ENCODE data around the gene ANKMY2. TPM values are rescaled to one million over a fixed set of nuclear protein-coding genes. Genes with fewer than 3 reads are reported as not detected.
"Not testable (repeated sequence)": the region's sequence is repeated elsewhere in the genome, so short reads cannot be mapped to it uniquely, and the experiment has no call there.

The ANKMY2 gene
- total RNA-seq = 10 to 100 TPM in 1 of 2 experiments, 1 to 10 TPM in 1; 9.8 to 10.3 TPM

- no peaks in the 10 kb centered on the region for H3K9me3 Mint-ChIP-seq
- peak; percentile 94 for DNase-seq
- peaks cover 12% of the 10 kb centered on the region for H3K36me3 Mint-ChIP-seq (ENCODE audit: low read depth)
- peak within 1 kb of the TSS; percentile 96 for H3K27ac Mint-ChIP-seq
- ChIA-PET POLR2A (interaction anchor here (0.6 kb wide), 1 partner anchor 22 kb away, joined by 3 read pairs; no protein-coding TSS in a partner anchor), CTCF (interaction anchor here (0.7 to 0.8 kb wide), 2 partner anchors 13 to 20 kb away, joined by 3 read pairs; no protein-coding TSS in a partner anchor)
- H3K4me3 Mint-ChIP-seq = peak within 1 kb of the TSS; percentile 93
- peaks cover 48% of the 10 kb centered on the region for H3K4me1 Mint-ChIP-seq
- H3K27me3 Mint-ChIP-seq = no peaks in the 10 kb centered on the region
These were observed at the start of gene ANKMY2, which contains the start of gene BZW2 for GRCh38 chr7:16645593-16646471. TSS of gene ANKMY2 (minus strand) at chr7:16645754. CDS start at chr7:16645573, 181 bp downstream. TSS of gene BZW2 (plus strand) at chr7:16646181. CDS start at chr7:16665444, 19,263 bp downstream.

GRCh38 chr7:16694806-16695205 lies 49.3 kb upstream of the ANKMY2 start:
- Mint-ChIP-seq H3K9me3 (no peaks in the 10 kb centered on the region), H3K4me3 (no peak overlapping the region), H3K4me1 (no peaks in the 10 kb centered on the region), H3K36me3 (ENCODE audit: low read depth) (peaks cover 61% of the 10 kb centered on the region), H3K27me3 (no peaks in the 10 kb centered on the region), H3K27ac (no peak overlapping the region)
- POLR2A ChIA-PET = no interaction called here
- DNase-seq = no peak
- CTCF ChIA-PET = interaction anchor here (1.5 to 1.7 kb wide), 2 partner anchors 7 to 15 kb away, joined by 3 to 5 read pairs; no protein-coding TSS in a partner anchor

GRCh38 chr7:16693601-16694318 lies 48.2 kb upstream of the ANKMY2 start:
- Mint-ChIP-seq H3K27ac (no peak overlapping the region), H3K36me3 (ENCODE audit: low read depth) (peaks cover 52% of the 10 kb centered on the region), H3K4me1 (no peaks in the 10 kb centered on the region), H3K27me3 (no peaks in the 10 kb centered on the region), H3K4me3 (no peak overlapping the region), H3K9me3 (no peaks in the 10 kb centered on the region)
- POLR2A ChIA-PET = no interaction called here
- CTCF ChIA-PET = no interaction called here
- DNase-seq = no peak

- H3K27ac Mint-ChIP-seq = no peak overlapping the region
- no peak for DNase-seq
- H3K4me1 Mint-ChIP-seq = no peaks in the 10 kb centered on the region
- ChIA-PET CTCF (interaction anchor here (1.6 kb wide), 1 partner anchor 33 kb away, joined by 3 read pairs; no protein-coding TSS in a partner anchor), POLR2A (no interaction called here)
- H3K27me3 Mint-ChIP-seq = no peaks in the 10 kb centered on the region
- peaks cover 47% of the 10 kb centered on the region for H3K36me3 Mint-ChIP-seq (ENCODE audit: low read depth)
- H3K4me3 Mint-ChIP-seq = no peak overlapping the region
- H3K9me3 Mint-ChIP-seq = no peaks in the 10 kb centered on the region
These were observed 45.7 kb upstream of the ANKMY2 start for GRCh38 chr7:16691241-16691640.

- no peak overlapping the region for H3K4me3 Mint-ChIP-seq
- peaks cover 53% of the 10 kb centered on the region for H3K36me3 Mint-ChIP-seq (ENCODE audit: low read depth)
- H3K27me3 Mint-ChIP-seq = no peaks in the 10 kb centered on the region
- H3K27ac Mint-ChIP-seq = no peak overlapping the region
- peaks cover 21% of the 10 kb centered on the region for H3K4me1 Mint-ChIP-seq
- ChIA-PET CTCF (no interaction called here), POLR2A (no interaction called here)
- DNase-seq = no peak
- H3K9me3 Mint-ChIP-seq = no peaks in the 10 kb centered on the region
These were observed 42.7 kb upstream of the ANKMY2 start for GRCh38 chr7:16688249-16688648.

- Mint-ChIP-seq H3K36me3 (ENCODE audit: low read depth) (peaks cover 54% of the 10 kb centered on the region), H3K27me3 (no peaks in the 10 kb centered on the region), H3K4me3 (peak overlapping the region; percentile 41), H3K4me1 (peaks cover 21% of the 10 kb centered on the region), H3K27ac (peak overlapping the region; percentile 85), H3K9me3 (no peaks in the 10 kb centered on the region)
- POLR2A ChIA-PET = no interaction called here
- no peak for DNase-seq
- CTCF ChIA-PET = interaction anchor here (0.8 to 1.1 kb wide), 3 partner anchors 120 to 1985 kb away, joined by 3 to 4 read pairs (median 3); no protein-coding TSS in a partner anchor
These were observed 40.0 kb upstream of the ANKMY2 start for GRCh38 chr7:16685535-16685934.

- peaks cover 57% of the 10 kb centered on the region for H3K36me3 Mint-ChIP-seq (ENCODE audit: low read depth)
- no peaks in the 10 kb centered on the region for H3K27me3 Mint-ChIP-seq
- H3K27ac Mint-ChIP-seq = peak overlapping the region; percentile 85
- H3K9me3 Mint-ChIP-seq = no peaks in the 10 kb centered on the region
- peaks cover 21% of the 10 kb centered on the region for H3K4me1 Mint-ChIP-seq
- no peak for DNase-seq
- H3K4me3 Mint-ChIP-seq = peak overlapping the region; percentile 41
- POLR2A ChIA-PET = no interaction called here
- CTCF ChIA-PET = interaction anchor here (0.6 to 1.1 kb wide), 4 partner anchors 120 to 1986 kb away, joined by 3 to 4 read pairs (median 3); no protein-coding TSS in a partner anchor
These were observed 39.4 kb upstream of the ANKMY2 start for GRCh38 chr7:16684935-16685334.

- H3K27ac Mint-ChIP-seq, POLR2A ChIA-PET, H3K4me3 Mint-ChIP-seq, H3K4me1 Mint-ChIP-seq, H3K9me3 Mint-ChIP-seq, DNase-seq, CTCF ChIA-PET, H3K27me3 Mint-ChIP-seq: not testable (repeated sequence)
- H3K36me3 Mint-ChIP-seq (ENCODE audit: low read depth) = peaks cover 55% of the 10 kb centered on the region
These were observed 33.4 kb upstream of the ANKMY2 start for GRCh38 chr7:16678645-16679566.

- DNase-seq = no peak
- ChIA-PET POLR2A (no interaction called here), CTCF (no interaction called here)
- Mint-ChIP-seq H3K4me1 (no peaks in the 10 kb centered on the region), H3K36me3 (ENCODE audit: low read depth) (peaks cover 50% of the 10 kb centered on the region), H3K27ac (no peak overlapping the region), H3K4me3 (no peak overlapping the region), H3K9me3 (no peaks in the 10 kb centered on the region), H3K27me3 (no peaks in the 10 kb centered on the region)
These were observed 32.5 kb upstream of the ANKMY2 start for GRCh38 chr7:16677978-16678494.

- no peak for DNase-seq
- POLR2A ChIA-PET = no interaction called here
- Mint-ChIP-seq H3K27ac (no peak overlapping the region), H3K4me1 (peaks cover 3% of the 10 kb centered on the region), H3K4me3 (no peak overlapping the region), H3K36me3 (ENCODE audit: low read depth) (peaks cover 50% of the 10 kb centered on the region), H3K9me3 (no peaks in the 10 kb centered on the region), H3K27me3 (no peaks in the 10 kb centered on the region)
- CTCF ChIA-PET = interaction anchor here (1.4 to 1.7 kb wide), 2 partner anchors 8 to 27 kb away, joined by 3 to 4 read pairs; no protein-coding TSS in a partner anchor
These were observed 29.7 kb upstream of the ANKMY2 start for GRCh38 chr7:16675277-16675676.

GRCh38 chr7:16671811-16672210 lies 26.3 kb upstream of the ANKMY2 start:
- no peak for DNase-seq
- POLR2A ChIA-PET = no interaction called here
- CTCF ChIA-PET = no interaction called here
- peaks cover 53% of the 10 kb centered on the region for H3K36me3 Mint-ChIP-seq (ENCODE audit: low read depth)
- H3K27me3 Mint-ChIP-seq = no peaks in the 10 kb centered on the region
- H3K27ac Mint-ChIP-seq = no peak overlapping the region
- no peaks in the 10 kb centered on the region for H3K9me3 Mint-ChIP-seq
- H3K4me1 Mint-ChIP-seq = peaks cover 3% of the 10 kb centered on the region
- H3K4me3 Mint-ChIP-seq = no peak overlapping the region

- ChIA-PET CTCF (no interaction called here), POLR2A (no interaction called here)
- Mint-ChIP-seq H3K36me3 (ENCODE audit: low read depth) (peaks cover 50% of the 10 kb centered on the region), H3K27ac (no peak overlapping the region), H3K4me1 (peaks cover 3% of the 10 kb centered on the region), H3K4me3 (no peak overlapping the region), H3K27me3 (no peaks in the 10 kb centered on the region), H3K9me3 (no peaks in the 10 kb centered on the region)
- no peak for DNase-seq
These were observed 25.3 kb upstream of the ANKMY2 start for GRCh38 chr7:16670731-16671344.
